Ishikawa (cell line): Measurements from ENCODE around the gene ALDH1L1.

ENCODE experiments used
- CEBPB ChIP-seq: IDR thresholded peaks from 2 replicates; pipeline ENCODE4 v1.6.1; 2012
- CREB1 ChIP-seq: IDR thresholded peaks from 2 replicates; pipeline ENCODE4 v1.6.1; 2012; ENCODE audit warnings: low read depth
- EGR1 ChIP-seq: IDR thresholded peaks from 2 replicates; pipeline ENCODE4 v1.6.1; 2012
- EP300 ChIP-seq: IDR thresholded peaks from 2 replicates; pipeline ENCODE4 v1.6.1; 2012; ENCODE audit warnings: borderline replicate concordance
- FOXM1 ChIP-seq: IDR thresholded peaks from 2 replicates; pipeline ENCODE4 v1.6.1; 2012; ENCODE audit warnings: low read depth, borderline replicate concordance
- NFIC ChIP-seq: IDR thresholded peaks from 2 replicates; pipeline ENCODE4 v1.6.1; 2012
- RAD21 ChIP-seq: IDR thresholded peaks from 2 replicates; pipeline ENCODE4 v1.6.1; 2012; ENCODE audit warnings: low read depth
- TAF1 ChIP-seq: IDR thresholded peaks from 2 replicates; pipeline ENCODE4 v1.6.1; 2012; ENCODE audit warnings: low read depth, mild to moderate bottlenecking
- TCF12 ChIP-seq: IDR thresholded peaks from 2 replicates; pipeline ENCODE4 v1.6.1; 2012; ENCODE audit warnings: low read depth
- TEAD4 ChIP-seq: IDR thresholded peaks from 2 replicates; pipeline ENCODE4 v1.6.1; 2012
- YY1 ChIP-seq: IDR thresholded peaks from 2 replicates; pipeline ENCODE4 v1.6.1; 2012; ENCODE audit warnings: low read depth
- ZBTB7A ChIP-seq: IDR thresholded peaks from 2 replicates; pipeline ENCODE4 v1.6.1; 2012; ENCODE audit warnings: low read depth
- TF ChIP-seq, protein P1 (sequence below): IDR thresholded peaks from 2 replicates; pipeline ENCODE4 v1.6.1; 2012; ENCODE audit warnings: low read depth, mild to moderate bottlenecking
- TF ChIP-seq, protein P2 (sequence below): IDR thresholded peaks from 2 replicates; pipeline ENCODE4 v1.6.1; 2012

DNA sequence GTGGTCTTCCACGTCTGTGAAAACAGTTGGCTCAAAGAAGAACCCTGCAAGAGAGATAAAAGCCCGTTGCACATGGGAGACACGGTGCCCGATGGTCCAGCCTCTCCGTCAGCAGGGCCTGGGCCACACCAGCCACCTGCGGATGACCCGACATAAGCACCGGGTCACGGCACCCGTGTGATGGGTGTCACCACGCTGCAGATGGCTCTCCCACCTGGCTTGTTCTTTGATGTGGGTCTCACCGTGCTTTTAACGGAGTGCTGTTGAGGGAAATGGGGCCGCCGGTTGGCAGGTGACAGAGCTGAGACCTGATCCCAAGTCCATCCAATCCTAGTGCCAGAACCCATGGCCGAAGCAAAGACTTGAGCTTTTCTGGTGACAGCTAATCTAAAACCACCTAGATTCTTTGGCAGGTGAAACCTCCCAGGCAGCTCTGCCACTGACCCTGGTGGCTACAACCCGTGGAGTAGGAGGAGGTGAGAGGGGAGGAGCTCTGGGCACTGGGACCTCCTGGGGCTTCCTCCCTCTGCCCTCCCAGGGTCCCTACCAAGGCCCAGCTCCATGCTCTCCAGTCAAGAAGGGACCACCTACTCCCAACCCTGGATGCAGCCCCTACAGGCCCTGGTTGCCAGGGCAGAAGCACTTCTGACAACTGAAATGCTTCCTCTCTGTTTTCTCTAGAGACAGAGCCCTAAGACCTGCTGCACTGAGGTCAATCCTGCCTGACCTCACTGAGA, 73.0 kb downstream of the ALDH1L1 start:
- TF ChIP-seq EGR1 (no peak), TAF1 (no peak), EP300 (no peak), ZBTB7A (no peak), YY1 (no peak), CREB1 (no peak), TCF12 (no peak), RAD21 (no peak), TEAD4 (no peak), CEBPB (no peak), FOXM1 (no peak), NFIC (no peak)
- TF ChIP-seq, protein P1, sequence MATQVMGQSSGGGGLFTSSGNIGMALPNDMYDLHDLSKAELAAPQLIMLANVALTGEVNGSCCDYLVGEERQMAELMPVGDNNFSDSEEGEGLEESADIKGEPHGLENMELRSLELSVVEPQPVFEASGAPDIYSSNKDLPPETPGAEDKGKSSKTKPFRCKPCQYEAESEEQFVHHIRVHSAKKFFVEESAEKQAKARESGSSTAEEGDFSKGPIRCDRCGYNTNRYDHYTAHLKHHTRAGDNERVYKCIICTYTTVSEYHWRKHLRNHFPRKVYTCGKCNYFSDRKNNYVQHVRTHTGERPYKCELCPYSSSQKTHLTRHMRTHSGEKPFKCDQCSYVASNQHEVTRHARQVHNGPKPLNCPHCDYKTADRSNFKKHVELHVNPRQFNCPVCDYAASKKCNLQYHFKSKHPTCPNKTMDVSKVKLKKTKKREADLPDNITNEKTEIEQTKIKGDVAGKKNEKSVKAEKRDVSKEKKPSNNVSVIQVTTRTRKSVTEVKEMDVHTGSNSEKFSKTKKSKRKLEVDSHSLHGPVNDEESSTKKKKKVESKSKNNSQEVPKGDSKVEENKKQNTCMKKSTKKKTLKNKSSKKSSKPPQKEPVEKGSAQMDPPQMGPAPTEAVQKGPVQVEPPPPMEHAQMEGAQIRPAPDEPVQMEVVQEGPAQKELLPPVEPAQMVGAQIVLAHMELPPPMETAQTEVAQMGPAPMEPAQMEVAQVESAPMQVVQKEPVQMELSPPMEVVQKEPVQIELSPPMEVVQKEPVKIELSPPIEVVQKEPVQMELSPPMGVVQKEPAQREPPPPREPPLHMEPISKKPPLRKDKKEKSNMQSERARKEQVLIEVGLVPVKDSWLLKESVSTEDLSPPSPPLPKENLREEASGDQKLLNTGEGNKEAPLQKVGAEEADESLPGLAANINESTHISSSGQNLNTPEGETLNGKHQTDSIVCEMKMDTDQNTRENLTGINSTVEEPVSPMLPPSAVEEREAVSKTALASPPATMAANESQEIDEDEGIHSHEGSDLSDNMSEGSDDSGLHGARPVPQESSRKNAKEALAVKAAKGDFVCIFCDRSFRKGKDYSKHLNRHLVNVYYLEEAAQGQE, result no peak
- TF ChIP-seq, protein P2, sequence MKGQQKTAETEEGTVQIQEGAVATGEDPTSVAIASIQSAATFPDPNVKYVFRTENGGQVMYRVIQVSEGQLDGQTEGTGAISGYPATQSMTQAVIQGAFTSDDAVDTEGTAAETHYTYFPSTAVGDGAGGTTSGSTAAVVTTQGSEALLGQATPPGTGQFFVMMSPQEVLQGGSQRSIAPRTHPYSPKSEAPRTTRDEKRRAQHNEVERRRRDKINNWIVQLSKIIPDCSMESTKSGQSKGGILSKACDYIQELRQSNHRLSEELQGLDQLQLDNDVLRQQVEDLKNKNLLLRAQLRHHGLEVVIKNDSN, result no peak
